Endothelial cell of umbilical vein (primary cell): ENCODE data around the gene DIP2A. TPM values are rescaled to one million over a fixed set of nuclear protein-coding genes. Genes with fewer than 3 reads are reported as not detected.

Experiments used
- BruUV-seq: library from RNA; stranded (reverse); fragments of 400-500 nt; replicated peaks from 2 replicates; lab custom pipeline; 2021; lab: Mats Ljungman, UMichigan
- CTCF ChIA-PET: fragments of 300-600, 350-600 bp; sonication (Branson Sonifier 250); formaldehyde crosslinking; loops from one replicate; lab custom pipeline; 2021; ENCODE audit warnings: antibody characterized with exemption, inconsistent platforms; lab: Charles Lee
- POLR2A ChIA-PET: fragments of 300-600, 350-600 bp; sonication (Branson Sonifier 250); formaldehyde crosslinking; loops from one replicate; lab custom pipeline; 2021; ENCODE audit warnings: antibody characterized with exemption, inconsistent platforms; lab: Charles Lee
- DNase-seq: peaks from one replicate; pipeline ENCODE4 v3.0.0-alpha.2; 2011; ENCODE audit warnings: low read depth, low spot score
- FAIRE-seq: peaks from 2 replicates; lab custom pipeline; 2011; peaks lifted over from hg19 to GRCh38; lab: Jason Lieb, UNC
- H2AFZ ChIP-seq: 2 replicates; pipeline ENCODE4 v1.6.0; 2012; ENCODE audit warnings: low read depth, low read length, control low read depth, inconsistent platforms
- H3K27ac ChIP-seq: 2 replicates; pipeline ENCODE4 v1.5.1; 2011; ENCODE audit warnings: low read depth, mild to moderate bottlenecking, control low read depth, low read length, moderate library complexity; ENCODE audit not compliant: insufficient read depth
- H3K27me3 ChIP-seq, 2 experiments: 2 replicates each; pipeline versions ENCODE4 v1.6.0 to v1.6.1; 2011; ENCODE audit warnings: low read length in 2 of 2, mixed read lengths in 1 of 2; ENCODE audit not compliant: control insufficient read depth in 2 of 2, insufficient read depth in 2 of 2
- H3K36me3 ChIP-seq, 2 experiments: 2 replicates in 1 of 2; 3 replicates in 1 of 2; pipeline ENCODE4 v1.5.1; 2011; ENCODE audit warnings: low read length in 2 of 2, mild to moderate bottlenecking in 1 of 2, moderate library complexity in 1 of 2; ENCODE audit not compliant: control insufficient read depth in 2 of 2, insufficient read depth in 2 of 2; ENCODE audit errors: extremely low read depth in 1 of 2
- H3K4me1 ChIP-seq: 3 replicates; pipeline ENCODE4 v1.5.1; 2011; ENCODE audit warnings: mild to moderate bottlenecking, low read length; ENCODE audit not compliant: control insufficient read depth, insufficient read depth; ENCODE audit errors: extremely low read depth
- H3K4me2 ChIP-seq: 2 replicates; pipeline ENCODE4 v1.6.1; 2011; ENCODE audit warnings: low read length, control low read depth, mixed read lengths; ENCODE audit not compliant: insufficient read depth
- H3K4me3 ChIP-seq, 3 experiments: fragments of 200-600 bp in 1 of 3; sonication (generic), shearing (Covaris generic) in 1 of 3; replicated peaks in 1 of 3; 2 replicates each; pipeline ENCODE4 v1.5.1; 2011 to 2016; ENCODE audit warnings: control low read depth in 3 of 3, low read length in 3 of 3, mild to moderate bottlenecking in 2 of 3, inconsistent platforms in 1 of 3, low read depth in 1 of 3, moderate library complexity in 1 of 3; ENCODE audit not compliant: insufficient read depth in 1 of 3
- H3K79me2 ChIP-seq: 2 replicates; pipeline ENCODE4 v1.6.0; 2012; ENCODE audit warnings: low read length, inconsistent platforms; ENCODE audit not compliant: control insufficient read depth, insufficient read depth
- H3K9ac ChIP-seq: replicated peaks from 2 replicates; pipeline ENCODE3; 2011; ENCODE audit warnings: low read length, control low read depth; ENCODE audit not compliant: insufficient read depth; ENCODE audit errors: extremely low read depth
- H3K9me1 ChIP-seq: replicated peaks from 3 replicates; pipeline ENCODE4 v1.6.0; 2011; ENCODE audit warnings: mild to moderate bottlenecking, low read length; ENCODE audit not compliant: control insufficient read depth, insufficient read depth; ENCODE audit errors: extremely low read depth
- H3K9me3 ChIP-seq: replicated peaks from 2 replicates; pipeline ENCODE4 v1.5.1; 2012; ENCODE audit warnings: low read length, inconsistent platforms; ENCODE audit not compliant: control insufficient read depth, insufficient read depth
- H4K20me1 ChIP-seq: replicated peaks from 2 replicates; pipeline ENCODE3; 2011; ENCODE audit warnings: mild to moderate bottlenecking, low read length; ENCODE audit not compliant: control insufficient read depth, insufficient read depth; ENCODE audit errors: extremely low read depth
- CTCF ChIP-seq, 2 donors: IDR thresholded peaks; 1 replicate in 1 of 2; 2 replicates in 1 of 2; pipeline ENCODE4 v1.5.1; 2011; ENCODE audit warnings: low read length in 2 of 2, mild to moderate bottlenecking in 2 of 2, moderate library complexity in 2 of 2, control low read depth in 1 of 2, inconsistent platforms in 1 of 2, low read depth in 1 of 2; ENCODE audit not compliant: insufficient read depth in 1 of 2; ENCODE audit errors: extremely low read depth in 1 of 2
- EZH2 ChIP-seq: IDR thresholded peaks from 2 replicates; pipeline ENCODE4 v1.6.1; 2012; ENCODE audit warnings: borderline replicate concordance, low read depth, mild to moderate bottlenecking, moderate library complexity, low read length, inconsistent platforms; ENCODE audit not compliant: severe bottlenecking
- FOS ChIP-seq: IDR thresholded peaks from 2 replicates; pipeline ENCODE4 v1.6.1; 2011; ENCODE audit warnings: mild to moderate bottlenecking, low read length, moderate library complexity, borderline replicate concordance; ENCODE audit not compliant: insufficient read depth
- GATA2 ChIP-seq: IDR thresholded peaks from 2 replicates; pipeline ENCODE4 v1.7.0; 2011; ENCODE audit warnings: low read depth, mild to moderate bottlenecking, moderate library complexity, mixed read lengths, low read length; ENCODE audit not compliant: insufficient read length, insufficient read depth
- JUN ChIP-seq: IDR thresholded peaks from 2 replicates; pipeline ENCODE4 v1.6.1; 2011; ENCODE audit warnings: borderline replicate concordance, low read depth; ENCODE audit not compliant: insufficient read length, insufficient read depth
- MAX ChIP-seq: IDR thresholded peaks from 2 replicates; pipeline ENCODE4 v1.6.1; 2011; ENCODE audit not compliant: insufficient read depth, insufficient read length
- MYC ChIP-seq: IDR thresholded peaks from one replicate; pipeline ENCODE4 v1.6.1; 2011; ENCODE audit warnings: mild to moderate bottlenecking, low read depth, low read length
- POLR2A ChIP-seq: IDR thresholded peaks from 2 replicates; pipeline ENCODE4 v1.6.1; 2012; ENCODE audit warnings: low read depth, mild to moderate bottlenecking, control low read depth, low read length
- POLR2AphosphoS5 ChIP-seq: IDR thresholded peaks from 2 replicates; pipeline ENCODE4 v1.6.1; 2012; ENCODE audit warnings: low read depth, mild to moderate bottlenecking, control low read depth, low read length, moderate library complexity; ENCODE audit not compliant: insufficient read depth
- dilution Hi-C: fragments of 300-500 bp; cut with MboI; formaldehyde crosslinking; loops from one replicate; pipeline ENCODE4 v1.15.0; 2019; ENCODE audit warnings: low sequenced_read_pairs; ENCODE audit not compliant: extremely low pct_ligation_motif_present
- intact Hi-C: fragments of 100-400 bp; cut with micrococcal nuclease; formaldehyde crosslinking; loops from one replicate; pipeline ENCODE4 v1.10.0; 2022
- polyA plus RNA-seq, 4 experiments: library from polyadenylated mRNA; depleted of rRNA in 3 of 4; stranded (reverse) in 3 of 4; unstranded in 1 of 4; fragments of >200 nt; gene quantifications; 2 replicates each; pipeline versions ENCODE4 v1.2.1 to v1.2.3, GENCODE V29; 2011 to 2012; ENCODE audit warnings: missing spikeins in 1 of 4
- total RNA-seq: library from RNA; stranded (reverse); gene quantifications from 2 replicates; pipeline ENCODE4 v1.2.3, GENCODE V29; 2021

The DIP2A gene
- total and polyA plus RNA-seq, 2 donors (not counting 3 experiments of a cell fraction or from before 2014, with no cell fraction given) = 34.5 to 62.1 TPM

DNA sequence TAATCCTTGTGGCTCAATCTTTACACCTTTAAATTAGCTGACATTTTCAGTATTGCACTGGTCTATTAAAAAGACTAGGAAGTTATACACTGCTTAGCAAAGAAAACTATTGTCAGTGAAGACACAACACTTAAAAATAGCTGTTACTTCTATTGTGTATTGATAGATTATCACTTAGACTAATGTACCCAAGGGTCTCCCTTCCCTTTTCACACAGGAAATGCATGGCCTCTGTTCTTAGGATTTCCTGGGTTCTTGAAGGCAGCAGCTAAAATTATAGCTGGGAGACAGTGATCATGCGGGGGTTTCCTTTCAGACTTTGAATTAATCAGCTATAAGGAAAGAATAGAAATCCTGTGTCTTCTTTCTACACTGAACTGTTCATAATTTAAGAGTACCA, 12.8 kb downstream of the DIP2A start:
- intact Hi-C loops = no loop called here
- H4K20me1 ChIP-seq = no peaks in the 10 kb centered on the region
- CTCF ChIA-PET = interaction anchor here (0.7 to 2.0 kb wide), 4 partner anchors 18 to 168 kb away, joined by 3 to 7 read pairs (median 4); no protein-coding TSS in a partner anchor

More for the DNA sequence above, 12.8 kb downstream of the DIP2A start:
- no peaks in the 10 kb centered on the region for H3K27me3 ChIP-seq
- no peak overlapping the region for H3K4me3 ChIP-seq
- BruUV-seq = TSS peak; percentile 9
- TF ChIP-seq GATA2 (no peak), JUN (no peak), POLR2A (no peak), MYC (no peak), EZH2 (no peak), CTCF (IDR thresholded peaks at IDR 0.05; ENCODE audit: extremely low read depth in 1 of 2, insufficient read depth in 1 of 2, low read depth in 1 of 2, low read length in 2 of 2) (no peak), POLR2AphosphoS5 (no peak), MAX (no peak), FOS (no peak)
- no peaks in the 10 kb centered on the region for H3K9me3 ChIP-seq
- no peaks in the 10 kb centered on the region for H3K9me1 ChIP-seq
- peaks cover 31% of the 10 kb centered on the region for H3K79me2 ChIP-seq
- H2AFZ ChIP-seq = no peak overlapping the region
- dilution Hi-C loops = no loop called here
- FAIRE-seq (no peak), DNase-seq (no peak)
- no peak overlapping the region for H3K9ac ChIP-seq
- H3K27ac ChIP-seq = no peak overlapping the region
- POLR2A ChIA-PET = no interaction called here
- H3K36me3 ChIP-seq = peaks cover 3 to 5% of the 10 kb centered on the region in 2 experiments
- H3K4me2 ChIP-seq = no peak overlapping the region
- peaks cover 8% of the 10 kb centered on the region for H3K4me1 ChIP-seq
